GM18517 (cell line): ENCODE results near the gene SH3BP2.
A peak's percentile ranks its signal among the peaks of the same experiment; 100 is the strongest.

ENCODE experiments used
- ATAC-seq: cut with Tn5 transposase; IDR thresholded peaks from one replicate; pipeline ENCODE4 v1.9.1; 2021; ENCODE audit warnings: mild to moderate bottlenecking, moderate library complexity; ENCODE audit not compliant: unreplicated experiment

The SH3BP2 gene

GRCh38 chr4:2850966-2851798 lies 58.3 kb downstream of the SH3BP2 start:
- no peak for ATAC-seq

DNA sequence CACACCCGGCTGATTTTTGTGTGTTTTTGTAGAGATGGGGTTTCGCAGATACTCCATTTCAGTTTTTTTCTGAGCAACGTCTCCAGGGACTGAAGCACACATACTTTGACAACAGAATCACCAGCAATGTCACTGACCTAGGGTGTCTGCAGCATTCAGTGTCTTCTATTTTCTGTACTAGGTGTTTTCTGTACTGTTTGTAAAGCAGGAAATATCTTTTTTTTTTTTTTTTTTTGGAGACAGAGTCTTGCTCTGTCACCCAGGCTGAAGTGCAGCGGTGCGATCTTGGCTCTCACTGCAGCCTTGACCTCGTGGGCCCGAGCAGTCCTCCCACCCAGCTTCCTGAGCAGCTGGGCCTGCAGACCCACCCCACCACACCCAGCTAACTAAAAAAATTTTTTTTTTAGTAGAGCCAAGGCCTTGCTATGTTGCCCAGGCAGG lies 59.6 kb downstream of the SH3BP2 start:
- ATAC-seq: peak; percentile 50

DNA sequence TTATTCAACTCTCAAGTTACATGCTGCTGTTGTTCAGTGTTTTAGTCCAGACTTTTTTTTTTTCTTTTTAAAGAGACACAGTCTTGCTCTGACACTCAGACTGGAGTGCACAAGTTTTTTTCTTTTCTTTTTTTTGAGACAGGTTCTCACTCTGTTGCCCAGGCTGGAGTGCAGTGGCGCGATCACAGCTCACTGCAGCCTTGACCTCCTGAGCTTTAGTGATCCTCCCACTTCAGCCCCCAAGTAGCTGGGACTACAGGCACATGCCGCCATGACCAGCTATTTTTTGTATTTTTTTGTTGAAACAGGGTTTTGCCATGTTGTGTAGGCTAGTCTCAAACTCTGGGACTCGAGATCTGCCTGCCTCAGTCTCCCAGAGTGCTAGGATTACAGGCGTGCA lies 62.7 kb downstream of the SH3BP2 start:
- no peak for ATAC-seq

DNA sequence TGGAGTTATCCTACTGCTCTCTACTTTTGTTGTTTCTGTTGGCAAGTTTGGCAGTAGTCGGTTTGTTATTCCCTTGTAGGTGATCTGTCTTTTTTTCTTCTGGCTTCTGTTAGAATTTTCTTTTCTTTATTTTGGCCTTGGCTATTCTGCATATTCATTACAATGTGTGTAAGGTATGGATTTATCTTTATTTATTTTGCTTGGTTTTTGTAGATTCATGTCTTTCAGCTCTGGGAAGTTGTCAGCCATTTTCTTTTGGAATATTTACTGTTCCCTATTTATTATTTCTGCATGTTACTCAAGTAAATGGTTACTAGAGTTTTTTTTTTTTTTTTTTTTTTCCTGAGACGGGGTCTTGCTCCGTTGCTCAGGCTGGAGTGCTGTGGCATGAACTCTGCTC lies 63.4 kb downstream of the SH3BP2 start:
- no peak for ATAC-seq

- no peak for ATAC-seq
These were observed 64.6 kb downstream of the SH3BP2 start for GRCh38 chr4:2857349-2857927.

DNA sequence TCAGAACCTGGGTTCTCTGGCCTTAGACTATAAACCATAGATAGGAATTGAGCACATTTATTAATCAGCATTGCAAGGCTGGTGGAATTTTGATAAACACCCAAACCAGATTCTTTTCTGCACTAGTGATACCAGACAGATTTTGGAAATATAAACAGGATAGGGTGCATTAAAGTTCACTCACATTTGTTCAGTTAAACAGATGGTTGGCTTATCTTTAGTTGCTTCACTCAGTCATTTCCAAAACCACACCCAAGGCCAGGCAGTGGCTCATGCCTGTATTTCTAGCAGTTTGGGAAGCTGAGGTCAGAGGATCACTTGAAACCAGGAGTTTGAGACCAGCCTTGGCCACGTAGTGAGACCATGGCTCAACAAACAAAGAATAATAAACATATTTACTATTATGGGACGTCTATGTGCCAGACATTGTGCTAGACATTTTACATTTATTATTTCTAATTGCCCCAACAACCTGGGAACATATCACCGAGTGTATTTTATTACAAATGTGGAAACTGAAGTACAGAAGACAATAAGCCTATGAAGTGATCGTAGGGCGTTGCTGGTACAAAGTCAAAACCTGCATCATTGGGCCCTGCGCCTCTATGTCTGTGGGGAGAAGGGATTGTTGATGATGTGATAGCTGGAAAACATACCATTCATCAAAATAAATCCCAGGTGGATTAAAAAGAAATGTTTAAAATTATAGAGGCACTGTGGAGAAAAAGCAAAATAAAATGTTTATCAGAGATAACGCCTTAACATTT lies 65.7 kb downstream of the SH3BP2 start:
- ATAC-seq: no peak

DNA sequence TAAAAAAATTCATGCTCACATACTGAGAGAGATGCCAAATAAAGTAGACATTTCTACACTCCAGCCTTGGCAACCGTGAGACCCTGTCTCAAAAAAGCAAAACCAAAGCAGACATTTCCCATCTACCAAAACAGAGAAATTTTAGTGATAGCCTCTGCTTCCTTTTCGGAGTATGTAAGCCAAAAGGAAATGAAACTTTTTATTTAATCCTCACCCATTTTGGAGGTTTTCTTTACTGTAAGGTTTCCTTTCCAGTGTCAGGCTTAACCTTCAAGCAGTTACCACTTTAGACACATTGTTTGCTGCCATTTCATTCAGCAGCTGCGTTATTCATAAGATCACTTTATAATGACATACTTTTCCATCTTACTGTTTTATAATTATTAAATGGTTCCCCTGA lies 66.6 kb downstream of the SH3BP2 start:
- ATAC-seq: no peak

DNA sequence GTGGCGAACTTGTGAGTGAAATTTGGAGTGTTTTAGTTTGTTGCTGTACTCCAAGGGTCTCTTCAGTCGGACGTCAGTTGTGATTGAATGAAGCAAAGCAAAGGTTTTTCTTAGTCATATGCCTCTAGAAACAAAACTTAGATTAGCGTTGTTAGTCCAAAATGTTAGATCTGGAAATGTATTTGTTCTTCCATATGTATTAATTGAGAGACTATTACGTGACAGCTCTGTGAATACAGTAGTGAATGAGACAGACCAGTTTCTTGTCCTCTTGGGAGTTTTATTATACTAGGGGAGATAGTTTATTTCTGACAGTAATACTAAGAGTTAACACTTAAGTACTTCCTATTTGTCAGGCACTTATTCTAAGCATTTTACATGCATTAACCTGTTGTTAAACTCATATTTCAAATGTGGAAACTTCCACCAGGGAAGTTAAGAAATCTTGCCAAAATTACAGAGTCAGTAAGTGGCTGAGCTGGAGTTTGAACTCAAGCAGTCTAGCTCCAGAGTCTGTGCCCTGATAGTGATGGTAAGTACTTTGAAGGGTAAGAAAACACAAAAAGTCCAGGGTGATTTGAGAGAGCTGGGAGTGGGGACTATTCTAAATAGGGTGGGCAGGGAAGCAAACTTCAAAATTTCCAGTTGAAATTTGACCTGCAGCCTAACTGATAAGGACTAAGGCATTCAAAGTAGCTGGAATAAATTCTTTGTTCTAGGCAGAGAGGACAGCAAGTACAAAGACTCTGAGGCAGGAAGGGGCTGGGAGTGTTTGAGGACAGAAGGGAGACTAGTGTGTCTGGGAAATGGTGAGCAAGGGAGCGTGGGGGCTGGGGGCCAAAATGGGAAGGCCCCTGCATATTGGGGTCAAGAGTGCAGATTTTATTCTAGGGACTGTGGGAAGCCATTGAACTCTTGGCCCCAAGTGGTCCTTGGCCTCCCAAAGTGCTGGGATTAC lies 67.8 kb downstream of the SH3BP2 start:
- no peak for ATAC-seq

GRCh38 chr4:2861631-2862436 lies 68.9 kb downstream of the SH3BP2 start:
- ATAC-seq: no peak

DNA sequence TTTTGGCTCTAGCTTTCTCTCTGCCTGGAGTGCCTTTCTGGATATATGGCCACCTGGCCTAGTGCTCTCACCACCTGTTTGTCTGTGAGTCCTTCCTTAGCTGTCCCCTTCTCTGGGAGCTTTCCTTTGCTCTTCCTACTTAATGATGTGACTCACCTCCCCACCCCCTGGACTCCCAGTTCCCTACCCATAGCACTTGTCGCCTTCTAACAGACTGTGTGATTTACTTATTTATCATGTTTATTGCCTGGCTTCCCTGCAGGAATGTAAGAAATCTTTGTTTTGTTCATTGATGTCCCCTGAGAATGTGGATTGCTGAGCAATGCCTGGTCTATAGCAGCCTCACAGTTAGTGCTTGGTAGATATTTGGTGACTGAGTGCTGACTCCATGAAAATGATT lies 69.6 kb downstream of the SH3BP2 start:
- no peak for ATAC-seq

DNA sequence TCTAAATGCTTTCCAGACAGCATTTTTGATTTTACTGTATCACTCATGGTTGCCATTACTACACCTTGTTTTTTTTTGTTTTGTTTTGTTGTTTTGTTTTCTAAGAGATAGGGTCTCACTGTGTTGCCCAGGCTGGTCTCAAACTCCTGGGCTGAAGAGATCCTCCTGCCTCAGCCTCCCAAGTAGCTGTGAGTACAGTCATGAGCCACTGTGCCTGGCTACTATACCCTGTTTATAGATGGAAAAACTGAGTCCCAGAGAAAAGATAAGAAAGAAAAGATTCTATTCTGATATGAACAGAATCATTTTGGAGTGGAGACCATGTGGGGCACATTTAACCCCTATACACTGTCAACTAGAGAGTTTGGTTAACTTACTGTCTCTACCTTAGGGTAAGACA lies 70.8 kb downstream of the SH3BP2 start:
- ATAC-seq: no peak

GRCh38 chr4:2865196-2865780 lies 72.4 kb downstream of the SH3BP2 start:
- no peak for ATAC-seq

DNA sequence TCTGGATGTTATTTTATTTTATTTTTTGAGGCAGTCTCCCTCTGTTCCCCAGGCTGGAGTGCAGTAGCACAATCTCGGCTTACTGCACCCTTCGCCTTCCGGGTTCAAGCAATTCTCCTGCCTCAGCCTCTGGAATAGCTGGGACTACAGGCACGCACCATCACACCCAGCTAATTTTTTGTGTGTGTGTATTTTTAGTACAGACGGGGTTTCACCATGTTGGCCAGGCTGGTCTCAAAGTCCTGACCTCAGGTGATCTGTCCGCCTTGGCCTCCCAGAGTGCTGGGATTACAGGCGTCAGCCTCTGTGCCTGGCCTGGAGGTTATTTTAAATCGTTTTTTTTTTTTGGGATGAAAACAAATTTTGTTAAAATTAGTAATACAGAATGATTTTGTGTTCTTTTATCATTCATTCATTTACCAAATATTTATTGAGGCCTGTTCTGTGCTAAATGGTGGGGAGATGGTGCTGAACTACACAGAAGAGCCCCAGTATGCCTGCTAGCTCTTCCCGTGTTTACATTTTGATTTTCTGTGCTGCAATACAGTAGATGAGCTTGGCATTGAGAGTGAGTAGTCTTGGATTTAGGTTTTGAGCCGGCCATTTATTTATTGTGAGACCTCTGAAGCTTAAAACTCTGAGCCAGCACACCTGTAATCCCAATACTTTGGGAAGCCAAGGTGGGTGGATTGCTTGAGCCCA lies 73.4 kb downstream of the SH3BP2 start:
- ATAC-seq: no peak

DNA sequence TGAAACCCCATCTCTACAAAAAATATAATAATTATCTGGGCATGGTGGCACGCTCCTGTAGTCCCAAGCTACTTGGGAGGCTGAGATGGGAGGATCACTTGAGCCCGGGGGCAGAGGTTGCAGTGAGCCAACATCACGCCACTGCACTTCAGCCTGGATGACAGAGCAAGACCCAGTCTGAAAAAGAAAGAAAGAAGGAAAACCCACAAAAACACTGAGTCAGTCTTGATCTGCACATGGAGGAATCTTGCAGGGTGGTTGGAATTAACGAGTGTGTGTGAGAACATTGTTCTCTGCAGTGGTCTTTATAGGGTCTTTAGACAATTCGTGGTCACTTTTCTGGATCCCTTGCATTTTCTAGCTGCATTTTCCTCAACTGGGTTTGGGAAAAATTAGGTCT lies 74.0 kb downstream of the SH3BP2 start:
- ATAC-seq: no peak

- ATAC-seq: no peak
These were observed 75.0 kb downstream of the SH3BP2 start for GRCh38 chr4:2867758-2868491.

- no peak for ATAC-seq
These were observed 76.1 kb downstream of the SH3BP2 start for GRCh38 chr4:2868877-2869487.

- ATAC-seq: no peak
These were observed 76.8 kb downstream of the SH3BP2 start for GRCh38 chr4:2869659-2870058.

DNA sequence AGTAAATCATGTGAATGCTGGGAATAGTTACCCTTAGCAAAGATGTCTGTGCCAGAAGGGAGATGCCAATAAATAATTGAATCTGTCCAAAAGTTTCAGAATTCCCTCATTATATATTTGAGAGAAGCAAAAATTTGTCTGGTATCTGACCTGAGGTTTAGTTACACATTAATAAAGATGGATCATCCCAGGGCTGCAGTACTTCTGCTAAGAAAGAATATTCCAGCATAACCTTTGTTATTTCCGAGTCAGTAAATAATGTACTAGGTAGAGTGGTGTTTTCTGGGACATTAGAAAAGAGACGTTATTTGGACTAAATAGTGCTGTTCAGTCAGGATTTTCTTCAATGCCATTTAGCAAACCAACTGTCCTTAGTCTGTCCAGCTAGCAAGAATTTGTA lies 77.2 kb downstream of the SH3BP2 start:
- ATAC-seq: no peak
